HG03460 (cell line): Measurements from ENCODE around the gene ACKR3.

Experiments
- ATAC-seq: cut with Tn5 transposase; IDR thresholded peaks from one replicate; pipeline ENCODE4 v1.9.1; 2021; ENCODE audit not compliant: unreplicated experiment

ACKR3 gene

GRCh38 chr2:236568068-236568921 lies 1.3 kb upstream of the ACKR3 start:
- peak; percentile 40 for ATAC-seq

- no peak for ATAC-seq
Observed at GRCh38 chr2:236568922-236569572, 578 bp upstream of the ACKR3 start.

- no peak for ATAC-seq
Observed at GRCh38 chr2:236570081-236570868, 650 bp downstream of the ACKR3 start.

GRCh38 chr2:236571145-236571544 lies 1.5 kb downstream of the ACKR3 start:
- ATAC-seq, result no peak

GRCh38 chr2:236572482-236572881 lies 2.9 kb downstream of the ACKR3 start:
- no peak for ATAC-seq

GRCh38 chr2:236573066-236573929 lies 3.7 kb downstream of the ACKR3 start:
- ATAC-seq, result no peak

GRCh38 chr2:236574000-236574399 lies 4.4 kb downstream of the ACKR3 start:
- no peak for ATAC-seq

GRCh38 chr2:236574424-236575145 lies 5.0 kb downstream of the ACKR3 start:
- ATAC-seq, result no peak

GRCh38 chr2:236575510-236575909 lies 5.9 kb downstream of the ACKR3 start:
- no peak for ATAC-seq

- no peak for ATAC-seq
Observed at GRCh38 chr2:236576087-236576486, 6.5 kb downstream of the ACKR3 start.

- ATAC-seq, result no peak
Observed at GRCh38 chr2:236576953-236577352, 7.3 kb downstream of the ACKR3 start.

GRCh38 chr2:236577481-236578410 lies 8.1 kb downstream of the ACKR3 start:
- ATAC-seq, result no peak

- ATAC-seq, result no peak
Observed at GRCh38 chr2:236578411-236578846, 8.8 kb downstream of the ACKR3 start.

- no peak for ATAC-seq
Observed at GRCh38 chr2:236579048-236579745, 9.6 kb downstream of the ACKR3 start.

GRCh38 chr2:236579746-236580315 lies 10.2 kb downstream of the ACKR3 start:
- ATAC-seq, result no peak

GRCh38 chr2:236580746-236581355 lies 11.2 kb downstream of the ACKR3 start:
- no peak for ATAC-seq

GRCh38 chr2:236581546-236581945 lies 11.9 kb downstream of the ACKR3 start:
- no peak for ATAC-seq
